Activated CD4-positive, alpha-beta T cell treated with anti-CD3 and anti-CD28 coated beads, Interleukin-2, amount 50 U/mL, for 48 hours (primary cell): Measurements from ENCODE around the gene PPP1R13L.

Source experiments
- DNase-seq, 2 experiments: peaks; one replicate each; pipeline ENCODE4 v3.0.0-alpha.2; 2020

Gene PPP1R13L

DNA sequence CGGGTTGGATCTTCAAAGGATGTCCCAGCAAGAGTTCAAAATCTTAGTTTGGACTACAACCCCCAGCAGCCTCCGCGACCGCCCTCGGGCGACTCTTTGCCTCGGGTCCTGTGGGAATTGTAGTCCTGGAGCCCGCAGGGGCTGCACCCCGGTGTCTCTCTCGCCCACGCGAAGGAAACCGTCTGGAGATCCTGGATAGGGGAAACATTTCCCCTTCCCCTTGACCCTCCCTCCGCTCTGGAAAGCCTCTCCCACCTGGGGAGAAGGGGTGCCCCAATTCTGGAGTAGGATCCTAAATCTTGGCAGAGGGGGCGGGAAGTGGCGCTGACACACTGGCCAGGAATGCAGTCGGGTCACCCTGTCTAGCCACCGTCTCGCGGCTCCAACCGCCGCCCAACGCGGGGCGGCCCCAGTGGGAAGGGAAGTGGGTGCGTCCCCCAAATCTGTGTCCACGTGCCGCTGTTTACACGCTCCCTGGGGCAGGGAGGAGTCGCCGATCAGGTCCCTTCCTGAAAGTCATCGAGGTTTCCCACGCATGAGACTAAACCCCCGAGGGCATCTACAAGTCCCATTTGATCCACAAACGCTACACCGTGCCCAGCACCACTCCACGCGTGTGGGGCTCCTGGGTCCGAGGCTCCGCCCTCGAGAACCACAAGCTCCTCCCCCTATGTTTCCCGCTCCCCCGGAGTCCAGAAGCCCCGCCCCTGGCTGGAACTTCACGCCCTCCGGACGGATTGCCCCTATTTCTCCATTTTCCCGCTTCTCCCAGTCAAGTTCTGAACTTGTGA lies 761 bp upstream of the PPP1R13L start:
- DNase-seq = peak; percentile 85 to 89

DNA sequence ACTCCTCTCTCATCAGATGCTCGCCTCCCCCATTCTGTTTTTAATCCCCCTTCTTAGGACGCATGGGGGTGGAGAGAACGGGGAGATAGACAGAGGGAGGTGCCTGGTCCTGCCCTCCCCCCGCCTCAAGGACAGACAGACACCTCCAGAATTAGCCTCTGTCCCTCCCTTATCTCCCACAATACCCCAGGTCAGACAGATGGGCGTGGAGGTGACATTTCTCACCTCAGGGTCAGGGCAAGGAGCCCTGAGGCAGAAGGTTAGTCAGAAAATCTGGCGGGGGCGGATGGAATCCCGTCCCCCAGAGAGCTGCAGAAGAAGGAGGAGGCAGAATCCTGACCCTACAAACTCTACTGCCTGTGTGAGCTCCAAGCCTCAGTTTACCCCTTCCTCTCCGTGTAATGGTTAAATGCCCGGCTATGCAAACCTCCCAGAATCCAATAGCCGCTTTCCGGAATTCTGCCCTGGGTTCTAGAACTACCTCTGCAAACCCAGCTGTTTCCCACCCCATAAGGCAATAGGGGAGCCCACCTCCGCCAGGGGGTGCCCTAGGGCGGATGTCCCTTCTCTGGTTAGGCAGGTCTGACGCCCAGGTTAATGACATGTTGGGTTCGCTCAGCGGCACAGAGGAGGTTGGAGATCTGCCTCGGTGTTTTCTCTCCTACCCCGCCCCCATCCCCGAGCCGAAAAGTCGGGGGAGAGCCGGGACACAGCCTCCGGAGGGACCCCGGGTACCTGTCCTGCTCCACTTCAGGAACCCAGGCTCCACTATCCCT lies 900 bp downstream of the PPP1R13L start:
- DNase-seq = peak; percentile 75 to 79

DNA sequence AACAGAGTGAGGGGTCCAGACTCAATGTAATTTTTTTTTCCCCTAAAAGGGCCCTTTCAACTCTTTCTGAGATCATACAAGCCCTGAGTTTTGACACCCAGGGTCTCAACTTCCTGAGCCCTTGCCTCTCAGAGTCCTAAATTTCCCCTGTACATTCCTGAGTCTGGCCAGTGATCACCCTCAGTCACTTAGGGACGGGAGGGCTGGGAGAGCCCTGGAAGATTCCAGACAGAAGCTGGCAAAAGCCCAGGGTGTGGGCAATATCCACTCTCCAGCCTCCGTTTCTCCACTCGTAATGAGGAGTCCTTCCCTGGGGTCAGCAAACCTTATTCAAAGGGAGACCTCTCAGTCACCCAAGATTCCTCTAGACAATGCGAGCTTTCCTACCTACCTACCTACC lies 1.6 kb downstream of the PPP1R13L start:
- DNase-seq = no peak

DNA sequence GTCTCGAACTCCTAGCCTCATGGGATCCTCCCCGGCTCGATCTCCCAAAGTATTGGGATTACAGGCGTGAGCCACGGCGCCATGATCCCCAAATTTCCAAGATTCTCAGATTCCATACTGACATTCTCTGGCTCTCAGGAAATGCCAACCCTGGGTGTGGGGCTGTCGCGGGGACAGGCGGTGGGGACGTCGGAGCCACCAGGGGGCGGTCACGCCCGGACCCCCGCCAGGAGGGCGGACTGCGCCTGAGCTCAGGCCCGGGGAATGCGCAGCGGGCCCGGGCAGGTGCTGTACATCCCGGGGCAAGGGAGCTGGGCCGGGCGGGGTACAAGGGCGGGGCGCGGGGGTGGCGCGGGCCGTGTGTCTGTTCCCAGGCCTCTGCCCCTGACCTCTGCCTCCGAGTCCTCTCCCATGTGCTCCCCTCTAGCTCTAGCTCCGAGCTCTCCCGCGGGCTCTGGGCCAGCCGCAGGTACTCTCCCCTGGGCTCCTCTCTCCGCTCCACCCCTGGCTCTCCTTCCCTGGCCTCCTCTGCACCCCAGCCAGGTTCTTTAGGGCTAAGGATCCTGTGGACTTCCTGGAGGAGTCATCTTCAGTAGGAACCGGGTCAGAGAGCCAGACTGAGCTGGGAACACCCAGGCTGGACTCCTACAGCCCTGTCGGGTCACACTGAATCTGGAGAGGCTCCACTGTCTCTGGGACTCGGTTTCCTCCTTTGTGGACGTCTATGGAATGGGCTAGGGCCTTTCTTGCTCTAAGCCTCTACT lies 2.4 kb downstream of the PPP1R13L start:
- DNase-seq = peak in 1 of 2 experiments; percentile 43

GRCh38 chr19:45401815-45402214 lies 3.1 kb downstream of the PPP1R13L start:
- DNase-seq = no peak

DNA sequence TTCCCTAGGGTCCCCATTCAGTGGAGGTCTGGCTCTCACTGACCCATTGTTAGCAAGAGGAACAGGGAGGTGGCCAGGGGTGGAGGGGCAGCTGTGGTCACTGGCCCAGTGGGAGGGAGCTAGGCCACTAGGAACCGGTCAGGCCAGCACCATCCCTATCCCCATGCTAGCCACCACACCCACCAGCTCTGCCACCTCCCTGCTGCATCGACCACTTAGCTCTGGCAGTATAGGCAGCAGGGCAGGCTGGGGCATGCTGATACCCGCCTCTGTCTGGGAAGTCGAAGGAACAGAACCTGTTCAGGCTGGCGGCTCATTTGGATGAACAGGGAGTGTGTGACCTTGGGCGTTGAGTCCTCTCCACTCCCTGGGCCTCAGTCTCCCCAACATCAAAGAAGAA lies 4.7 kb downstream of the PPP1R13L start:
- DNase-seq = no peak

GRCh38 chr19:45395821-45396617 lies 8.8 kb downstream of the PPP1R13L start:
- no peak for DNase-seq

- DNase-seq = no peak
These were observed 12.8 kb downstream of the PPP1R13L start for GRCh38 chr19:45391871-45392665.

DNA sequence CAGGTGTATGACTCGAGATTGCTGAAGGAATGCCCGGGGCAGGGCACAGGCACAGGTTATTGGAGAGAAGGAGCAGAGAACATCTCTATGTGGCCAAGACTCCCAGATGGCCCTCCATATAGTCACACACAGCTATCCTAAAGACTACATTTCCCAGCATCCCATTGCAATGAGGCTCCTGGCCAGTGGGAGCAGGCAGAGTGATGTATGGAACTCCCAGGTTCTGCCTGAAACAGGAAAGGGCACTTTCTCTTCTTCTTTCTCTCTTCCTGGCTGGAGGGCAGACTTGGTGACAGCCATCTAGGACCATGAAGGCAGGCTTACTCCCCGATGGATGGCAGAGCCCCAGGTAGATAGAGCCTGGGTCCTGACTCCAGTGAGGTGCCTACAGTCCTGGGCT lies 13.5 kb downstream of the PPP1R13L start:
- no peak for DNase-seq

GRCh38 chr19:45385392-45386221 lies 19.3 kb downstream of the PPP1R13L start:
- DNase-seq = no peak

DNA sequence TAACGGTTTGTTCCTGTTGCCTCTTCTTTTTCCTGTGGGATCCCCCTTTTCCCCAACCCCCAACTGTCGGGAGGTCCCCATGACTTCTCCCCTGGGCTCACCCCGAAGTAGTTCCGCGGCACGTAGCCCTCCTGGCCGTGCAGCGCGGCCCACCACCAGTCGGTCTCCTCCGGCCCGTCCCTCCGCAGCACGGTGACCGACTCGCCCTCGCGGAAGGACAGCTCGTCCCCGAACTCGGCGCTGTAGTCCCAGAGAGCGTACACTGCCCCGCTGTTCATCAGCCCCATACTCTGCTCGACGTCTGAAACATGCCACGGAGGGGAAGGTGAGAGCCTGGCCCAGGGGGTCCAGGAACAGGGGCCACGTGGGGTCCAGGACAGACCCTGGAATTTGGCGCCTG lies 22.4 kb downstream of the PPP1R13L start:
- DNase-seq = no peak

- DNase-seq = no peak
These were observed 24.8 kb downstream of the PPP1R13L start for GRCh38 chr19:45380107-45380506.

DNA sequence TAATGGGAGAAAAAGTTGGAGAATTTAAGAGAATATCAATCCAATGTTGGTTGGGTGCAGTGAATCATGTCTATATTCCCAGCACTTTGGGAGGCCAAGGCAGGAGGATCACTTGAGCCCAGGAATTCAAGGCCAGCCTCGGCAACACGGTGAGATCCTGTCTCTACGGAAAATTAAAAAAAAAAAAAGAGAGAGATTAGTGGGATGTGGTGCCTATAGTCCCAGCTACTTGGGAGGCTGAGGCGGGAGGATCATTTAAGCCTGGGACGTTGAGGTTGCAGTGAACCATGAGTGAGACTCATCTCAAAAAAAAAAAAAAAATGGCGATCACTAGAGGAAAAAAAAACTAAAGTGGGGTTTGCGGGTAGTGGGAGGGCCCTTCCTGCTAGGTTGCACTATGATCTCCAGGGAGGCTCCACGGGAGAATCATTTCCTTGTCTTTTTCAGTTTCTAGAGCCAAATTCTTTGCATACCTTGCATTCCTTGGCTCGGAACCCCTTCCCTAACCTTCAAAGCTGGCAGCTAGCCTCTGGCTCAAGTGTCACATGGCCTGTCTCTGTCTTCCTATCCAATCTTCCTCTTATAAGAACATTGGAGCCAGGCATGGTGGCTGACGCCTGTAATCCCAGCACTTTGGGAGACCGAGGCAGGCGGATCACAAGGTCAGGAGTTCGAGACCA lies 28.7 kb downstream of the PPP1R13L start:
- no peak for DNase-seq

GRCh38 chr19:45370410-45371204 lies 34.3 kb downstream of the PPP1R13L start, which contains the start of gene ERCC2:
TSS of gene ERCC2 (minus strand) at chr19:45370573. CDS start at chr19:45370540, 33 bp downstream.
- peak; percentile 100 for DNase-seq

DNA sequence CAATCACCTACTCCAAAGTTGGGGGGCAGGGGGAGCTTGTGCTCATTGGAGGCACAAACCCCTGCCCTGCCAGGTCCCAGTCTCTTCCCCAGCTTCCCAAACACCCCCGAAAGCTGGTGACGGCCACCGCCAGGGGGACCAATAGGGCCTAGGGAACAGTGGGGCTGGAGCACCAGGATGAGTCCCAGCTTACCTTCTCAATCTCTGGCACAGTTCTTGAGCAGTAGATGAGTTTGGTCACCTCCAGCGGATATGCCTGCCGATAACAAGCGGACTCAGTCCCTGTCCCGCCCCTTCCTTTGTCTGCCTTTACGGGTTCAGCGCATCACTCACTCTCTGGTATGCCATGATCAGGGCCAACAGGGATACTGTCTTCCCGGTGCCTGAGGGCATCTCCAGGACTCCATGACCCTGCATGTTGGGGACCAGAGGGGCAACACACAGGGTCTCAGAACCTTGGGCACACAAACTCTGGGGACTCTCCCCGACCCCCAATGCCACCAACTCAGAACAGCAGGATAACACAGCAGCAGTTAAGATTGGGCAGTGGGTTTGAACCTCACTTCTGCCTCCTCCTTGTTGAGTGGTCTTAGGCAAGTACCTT lies 36.0 kb downstream of the PPP1R13L start:
- DNase-seq = no peak

DNA sequence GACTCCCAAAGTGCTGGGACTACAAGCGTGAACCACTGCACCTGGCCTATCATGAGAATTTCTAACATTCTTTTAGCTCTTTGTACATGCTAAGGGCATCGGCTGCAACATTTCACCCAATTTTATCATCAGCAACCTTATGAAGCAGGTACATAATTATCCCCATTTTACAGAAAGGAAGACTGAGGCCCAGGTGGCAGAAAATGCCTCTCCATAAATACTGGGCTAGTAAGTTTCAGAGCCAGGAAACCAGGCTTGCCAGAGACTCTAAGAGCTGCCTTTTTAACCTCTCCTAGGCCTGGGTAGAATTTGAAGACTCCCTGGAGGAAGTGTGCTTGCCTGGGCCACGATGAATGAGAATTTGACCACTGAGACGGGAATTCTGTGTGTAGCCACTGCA lies 36.7 kb downstream of the PPP1R13L start:
- no peak for DNase-seq

GRCh38 chr19:45364696-45365095 lies 40.2 kb downstream of the PPP1R13L start:
- DNase-seq = no peak

DNA sequence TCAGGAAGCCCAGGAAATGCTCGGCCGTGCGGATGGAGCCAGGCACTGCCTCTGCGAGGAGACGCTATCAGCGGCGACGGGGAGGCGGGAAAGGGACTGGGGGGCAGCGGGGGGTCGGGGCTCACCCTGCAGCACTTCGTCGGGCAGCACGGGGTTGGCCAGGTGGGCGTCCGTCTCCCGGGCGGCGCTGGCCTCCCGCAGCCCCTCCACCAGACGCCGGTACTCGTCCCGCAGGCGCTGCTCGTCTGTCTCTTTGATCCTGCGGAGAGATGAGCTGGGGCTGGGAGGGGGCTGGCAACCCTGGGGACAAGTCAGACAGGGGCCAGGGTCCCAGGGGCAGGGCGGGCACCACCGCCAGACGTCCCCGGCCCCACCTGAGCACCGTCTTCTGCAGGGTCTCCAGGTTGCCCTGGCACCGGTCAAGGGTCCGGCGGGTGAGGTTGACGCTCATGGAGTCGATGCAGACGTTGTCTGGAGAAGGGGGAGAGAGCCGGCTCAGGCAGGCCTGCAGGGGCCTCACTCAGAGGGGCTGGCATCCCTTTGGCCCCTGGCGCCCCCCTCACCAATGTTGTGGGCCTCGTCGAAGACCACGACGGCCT lies 40.9 kb downstream of the PPP1R13L start:
- DNase-seq = no peak
